HG03520 (cell line): ENCODE results near the gene OR52K2.
"Not testable (repeated sequence)": the region's sequence is repeated elsewhere in the genome, so short reads cannot be mapped to it uniquely, and the experiment has no call there.

Experiments
- ATAC-seq: cut with Tn5 transposase; IDR thresholded peaks from one replicate; pipeline ENCODE4 v1.9.1; 2021; ENCODE audit warnings: mild to moderate bottlenecking, moderate library complexity; ENCODE audit not compliant: unreplicated experiment

Gene OR52K2

GRCh38 chr11:4448995-4449394, at the start of gene OR52K2:
TSS of gene OR52K2 (plus strand) at chr11:4449295. CDS start at chr11:4449340, 45 bp downstream.
- no peak for ATAC-seq

- ATAC-seq = not testable (repeated sequence)
These were observed 42.9 kb upstream of the OR52K2 start for GRCh38 chr11:4406206-4406605.

- no peak for ATAC-seq
These were observed 32.8 kb upstream of the OR52K2 start for GRCh38 chr11:4416306-4416705.

GRCh38 chr11:4416816-4417215, 32.3 kb upstream of the OR52K2 start:
- no peak for ATAC-seq

- ATAC-seq = no peak
These were observed 30.7 kb upstream of the OR52K2 start for GRCh38 chr11:4418403-4418802.

- ATAC-seq = no peak
These were observed 19.0 kb upstream of the OR52K2 start for GRCh38 chr11:4430051-4430450.

GRCh38 chr11:4433856-4434255, 15.2 kb upstream of the OR52K2 start:
- ATAC-seq = no peak

GRCh38 chr11:4436411-4436810, 12.7 kb upstream of the OR52K2 start:
- ATAC-seq = no peak

GRCh38 chr11:4441515-4441914, 7.6 kb upstream of the OR52K2 start:
- no peak for ATAC-seq

GRCh38 chr11:4443232-4443891, 5.7 kb upstream of the OR52K2 start:
- no peak for ATAC-seq

- ATAC-seq = no peak
These were observed 4.0 kb downstream of the OR52K2 start for GRCh38 chr11:4453118-4453517.

- no peak for ATAC-seq
These were observed 4.9 kb downstream of the OR52K2 start for GRCh38 chr11:4454021-4454420.

GRCh38 chr11:4455419-4455818, 6.3 kb downstream of the OR52K2 start:
- no peak for ATAC-seq

GRCh38 chr11:4459500-4459899, 10.4 kb downstream of the OR52K2 start:
- peak; percentile 93 for ATAC-seq

GRCh38 chr11:4460151-4460550, 11.1 kb downstream of the OR52K2 start:
- ATAC-seq = no peak

- ATAC-seq = no peak
These were observed 15.4 kb downstream of the OR52K2 start for GRCh38 chr11:4464216-4465159.

- no peak for ATAC-seq
These were observed 16.3 kb downstream of the OR52K2 start for GRCh38 chr11:4465407-4465806.

- no peak for ATAC-seq
These were observed 17.2 kb downstream of the OR52K2 start for GRCh38 chr11:4466131-4466870.

GRCh38 chr11:4466871-4467442, 17.9 kb downstream of the OR52K2 start:
- no peak for ATAC-seq

- no peak for ATAC-seq
These were observed 18.9 kb downstream of the OR52K2 start for GRCh38 chr11:4467811-4468606.
